Fibroblast of lung (primary cell): Measurements from ENCODE around the gene LTBP1. TPM values are rescaled to one million over a fixed set of nuclear protein-coding genes. Genes with fewer than 3 reads are reported as not detected.

Source experiments
- DNase-seq, 2 donors: peaks; one replicate each; pipeline versions ENCODE4 v3.0.0 to v3.0.0-alpha.2; 2010; ENCODE audit warnings: low read depth in 2 of 2
- H2AFZ ChIP-seq: 2 replicates; pipeline ENCODE4 v1.5.1; 2012; ENCODE audit warnings: low read length, control low read depth, inconsistent platforms
- H3K27ac ChIP-seq: 2 replicates; pipeline ENCODE4 v1.5.1; 2011; ENCODE audit warnings: low read length, control low read depth; ENCODE audit not compliant: insufficient read depth
- H3K27me3 ChIP-seq: 2 replicates; pipeline ENCODE4 v1.5.1; 2011; ENCODE audit warnings: mild to moderate bottlenecking, low read length; ENCODE audit not compliant: control insufficient read depth, insufficient read depth
- H3K36me3 ChIP-seq: 2 replicates; pipeline ENCODE4 v1.5.1; 2011; ENCODE audit warnings: low read length; ENCODE audit not compliant: control insufficient read depth, insufficient read depth
- H3K4me1 ChIP-seq: 2 replicates; pipeline ENCODE4 v1.5.1; 2011; ENCODE audit warnings: low read length; ENCODE audit not compliant: control insufficient read depth, insufficient read depth; ENCODE audit errors: extremely low read depth
- H3K4me2 ChIP-seq: 2 replicates; pipeline ENCODE4 v1.5.1; 2011; ENCODE audit warnings: low read length, control low read depth; ENCODE audit not compliant: insufficient read depth; ENCODE audit errors: extremely low read depth
- H3K4me3 ChIP-seq, 4 experiments: fragments of 200-600 bp in 1 of 4; sonication (generic) in 1 of 4; replicated peaks in 1 of 4; 2 replicates each; pipeline ENCODE4 v1.5.1; 2011 to 2016; ENCODE audit warnings: low read length in 4 of 4, low read depth in 3 of 4, mild to moderate bottlenecking in 3 of 4, control low read depth in 2 of 4, inconsistent platforms in 1 of 4, mixed read lengths in 1 of 4; ENCODE audit not compliant: insufficient read depth in 1 of 4; ENCODE audit errors: control extremely low read depth in 1 of 4
- H3K79me2 ChIP-seq: 2 replicates; pipeline ENCODE4 v1.5.1; 2012; ENCODE audit warnings: mild to moderate bottlenecking, low read length, inconsistent platforms; ENCODE audit not compliant: control insufficient read depth, insufficient read depth
- H3K9ac ChIP-seq: 2 replicates; pipeline ENCODE4 v1.5.1; 2011; ENCODE audit warnings: mild to moderate bottlenecking, low read length, control low read depth; ENCODE audit not compliant: insufficient read depth
- H3K9me3 ChIP-seq: 2 replicates; pipeline ENCODE4 v1.5.1; 2012; ENCODE audit warnings: low read depth, low read length; ENCODE audit not compliant: control insufficient read depth, insufficient read depth
- H4K20me1 ChIP-seq: 2 replicates; pipeline ENCODE4 v1.5.1; 2011; ENCODE audit warnings: low read length; ENCODE audit not compliant: control insufficient read depth, insufficient read depth; ENCODE audit errors: extremely low read depth
- CTCF ChIP-seq, 2 donors: IDR thresholded peaks in 1 of 2; conservative IDR thresholded peaks in 1 of 2; 1 replicate in 1 of 2; 2 replicates in 1 of 2; pipeline ENCODE4 v1.5.1; 2011 to 2012; ENCODE audit warnings: low read length in 2 of 2, control low read depth in 1 of 2, inconsistent platforms in 1 of 2, low read depth in 1 of 2, mild to moderate bottlenecking in 1 of 2
- EZH2 ChIP-seq: IDR thresholded peaks from 2 replicates; pipeline ENCODE4 v1.5.1; 2012; ENCODE audit warnings: low read length, control low read depth, mild to moderate bottlenecking; ENCODE audit errors: missing control alignments
- polyA plus RNA-seq, 2 donors: library from polyadenylated mRNA; depleted of rRNA in 1 of 2; stranded (reverse) in 1 of 2; unstranded in 1 of 2; fragments of >200 nt; gene quantifications; 2 replicates each; pipeline ENCODE4 v1.2.1, GENCODE V29; 2011 to 2012; ENCODE audit warnings: missing spikeins in 1 of 2
- total RNA-seq: library from RNA; depleted of rRNA; stranded (reverse); fragments of >200 nt; gene quantifications from 2 replicates; pipeline ENCODE4 v1.2.1, GENCODE V29; 2014

Gene LTBP1
- total and polyA plus RNA-seq, 2 donors (not counting 1 experiment from before 2014, with no cell fraction given) = 254 to 324 TPM

- Histone ChIP-seq H3K9ac (no peak overlapping the region), H3K9me3 (no peaks in the 10 kb centered on the region), H2AFZ (no peak overlapping the region), H4K20me1 (no peaks in the 10 kb centered on the region), H3K4me3 (no peak overlapping the region), H3K27me3 (no peaks in the 10 kb centered on the region), H3K27ac (no peak overlapping the region), H3K79me2 (no peaks in the 10 kb centered on the region), H3K4me1 (peaks cover 14% of the 10 kb centered on the region), H3K36me3 (no peaks in the 10 kb centered on the region), H3K4me2 (no peak overlapping the region)
- DNase-seq = no peak
- TF ChIP-seq CTCF (conservative IDR thresholded peaks at IDR 0.05 in 1 of 2, IDR thresholded peaks at IDR 0.05 in 1 of 2; ENCODE audit: low read depth in 1 of 2, low read length in 2 of 2) (no peak), EZH2 (no peak)
Measured at GRCh38 chr2:33432871-33433270, 486.1 kb downstream of the LTBP1 start.

- Histone ChIP-seq H3K4me3 (no peak overlapping the region), H3K4me1 (peaks cover 16% of the 10 kb centered on the region), H2AFZ (no peak overlapping the region), H3K27me3 (no peaks in the 10 kb centered on the region), H3K4me2 (no peak overlapping the region), H3K36me3 (no peaks in the 10 kb centered on the region), H4K20me1 (no peaks in the 10 kb centered on the region), H3K9ac (no peak overlapping the region), H3K79me2 (no peaks in the 10 kb centered on the region), H3K27ac (no peak overlapping the region), H3K9me3 (no peaks in the 10 kb centered on the region)
- peak in 1 of 2 donors; percentile 38 for DNase-seq
- no peak for TF ChIP-seq CTCF (conservative IDR thresholded peaks at IDR 0.05 in 1 of 2, IDR thresholded peaks at IDR 0.05 in 1 of 2; ENCODE audit: low read depth in 1 of 2, low read length in 2 of 2)
- no peak for TF ChIP-seq EZH2
Measured at GRCh38 chr2:33433279-33434235, 486.8 kb downstream of the LTBP1 start.

- no peak overlapping the region for H3K9ac ChIP-seq
Measured at GRCh38 chr2:33435518-33435917, 488.8 kb downstream of the LTBP1 start.

More at GRCh38 chr2:33435518-33435917, 488.8 kb downstream of the LTBP1 start:
- TF ChIP-seq EZH2 (no peak), CTCF (conservative IDR thresholded peaks at IDR 0.05 in 1 of 2, IDR thresholded peaks at IDR 0.05 in 1 of 2; ENCODE audit: low read depth in 1 of 2, low read length in 2 of 2) (no peak)
- Histone ChIP-seq H3K4me2 (no peak overlapping the region), H2AFZ (no peak overlapping the region), H3K9me3 (no peaks in the 10 kb centered on the region), H3K36me3 (no peaks in the 10 kb centered on the region), H3K4me3 (no peak overlapping the region), H3K79me2 (no peaks in the 10 kb centered on the region), H3K4me1 (peaks cover 16% of the 10 kb centered on the region), H3K27me3 (no peaks in the 10 kb centered on the region), H4K20me1 (no peaks in the 10 kb centered on the region), H3K27ac (no peak overlapping the region)
- DNase-seq = no peak
